Measurements from ENCODE around the gene YAF2. TPM values are rescaled to one million over a fixed set of nuclear protein-coding genes. Genes with fewer than 3 reads are reported as not detected.

Gene YAF2
- total RNA-seq, 1 donor = 19.9 TPM

DNA sequence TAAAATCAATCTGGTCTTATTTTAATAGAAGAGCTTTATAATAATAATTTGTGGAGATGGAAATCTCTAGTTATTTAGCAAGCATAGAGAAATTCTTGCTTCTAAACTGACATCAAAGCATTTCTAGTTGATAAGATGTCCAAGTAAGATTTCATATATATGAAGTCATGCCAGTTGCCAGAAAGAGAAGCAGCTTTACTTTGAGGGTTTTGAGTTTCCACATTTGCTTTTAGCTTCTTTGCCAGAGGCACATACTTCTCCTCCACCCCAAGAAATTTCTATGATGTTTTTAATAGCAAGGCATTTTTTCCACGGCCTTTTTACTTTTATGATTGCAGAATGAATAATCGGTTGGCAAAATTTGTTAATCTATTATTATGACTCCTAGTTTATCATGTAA lies 24.2 kb upstream of the YAF2 start:
- Histone ChIP-seq H3K4me2 (ENCODE audit: insufficient read depth, low read length) (no peak overlapping the region), H3K9me3 (ENCODE audit: low read depth, low read length) (no peaks in the 10 kb centered on the region), H3K79me2 (ENCODE audit: insufficient read depth, low read length) (no peaks in the 10 kb centered on the region), H3K4me3 (ENCODE audit: insufficient read depth, low read length) (no peak overlapping the region), H4K20me1 (ENCODE audit: insufficient read depth, low read length) (no peaks in the 10 kb centered on the region), H3K27ac (ENCODE audit: low read depth, low read length) (no peak overlapping the region), H3K4me1 (ENCODE audit: insufficient read depth, low read length) (no peaks in the 10 kb centered on the region), H3K27me3 (ENCODE audit: insufficient read depth, low read length) (no peaks in the 10 kb centered on the region), H3K36me3 (ENCODE audit: insufficient read depth, low read length) (no peaks in the 10 kb centered on the region), H2AFZ (ENCODE audit: low read length) (no peak overlapping the region)
- no peak for DNase-seq (ENCODE audit: insufficient read length, low spot score, missing footprints)
- TF ChIP-seq, protein P1, sequence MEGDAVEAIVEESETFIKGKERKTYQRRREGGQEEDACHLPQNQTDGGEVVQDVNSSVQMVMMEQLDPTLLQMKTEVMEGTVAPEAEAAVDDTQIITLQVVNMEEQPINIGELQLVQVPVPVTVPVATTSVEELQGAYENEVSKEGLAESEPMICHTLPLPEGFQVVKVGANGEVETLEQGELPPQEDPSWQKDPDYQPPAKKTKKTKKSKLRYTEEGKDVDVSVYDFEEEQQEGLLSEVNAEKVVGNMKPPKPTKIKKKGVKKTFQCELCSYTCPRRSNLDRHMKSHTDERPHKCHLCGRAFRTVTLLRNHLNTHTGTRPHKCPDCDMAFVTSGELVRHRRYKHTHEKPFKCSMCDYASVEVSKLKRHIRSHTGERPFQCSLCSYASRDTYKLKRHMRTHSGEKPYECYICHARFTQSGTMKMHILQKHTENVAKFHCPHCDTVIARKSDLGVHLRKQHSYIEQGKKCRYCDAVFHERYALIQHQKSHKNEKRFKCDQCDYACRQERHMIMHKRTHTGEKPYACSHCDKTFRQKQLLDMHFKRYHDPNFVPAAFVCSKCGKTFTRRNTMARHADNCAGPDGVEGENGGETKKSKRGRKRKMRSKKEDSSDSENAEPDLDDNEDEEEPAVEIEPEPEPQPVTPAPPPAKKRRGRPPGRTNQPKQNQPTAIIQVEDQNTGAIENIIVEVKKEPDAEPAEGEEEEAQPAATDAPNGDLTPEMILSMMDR (IDR thresholded peaks at IDR 0.05; ENCODE audit: extremely low read depth, low read depth, low read length) = no peak

DNA sequence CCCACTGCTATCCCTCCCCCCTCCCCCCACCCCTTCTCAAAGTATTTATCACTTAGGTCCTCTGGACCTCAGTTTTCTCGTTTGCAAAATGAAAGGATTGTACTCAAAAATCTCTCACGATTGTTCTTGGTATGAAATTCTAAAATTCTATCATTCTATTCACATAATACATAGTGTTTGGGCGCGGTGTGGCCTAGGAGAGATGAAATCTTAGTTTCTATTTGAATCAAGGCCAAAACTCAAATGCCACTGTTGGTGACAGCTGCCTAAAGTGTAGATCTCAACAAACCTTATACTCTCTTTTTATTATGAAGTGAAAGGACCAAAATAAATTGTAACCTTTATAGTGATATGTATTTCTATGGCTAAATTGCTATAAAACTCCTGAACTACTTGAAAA lies 23.7 kb upstream of the YAF2 start:
- H3K79me2 ChIP-seq (ENCODE audit: insufficient read depth, low read length) = no peaks in the 10 kb centered on the region
- DNase-seq (ENCODE audit: insufficient read length, low spot score, missing footprints) = no peak
- H3K27me3 ChIP-seq (ENCODE audit: insufficient read depth, low read length) = no peaks in the 10 kb centered on the region
- TF ChIP-seq, protein P1 (IDR thresholded peaks at IDR 0.05; ENCODE audit: extremely low read depth, low read depth, low read length) = no peak
- no peak overlapping the region for H3K4me2 ChIP-seq (ENCODE audit: insufficient read depth, low read length)
- H2AFZ ChIP-seq (ENCODE audit: low read length) = no peak overlapping the region
- H3K4me1 ChIP-seq (ENCODE audit: insufficient read depth, low read length) = no peaks in the 10 kb centered on the region
- no peaks in the 10 kb centered on the region for H4K20me1 ChIP-seq (ENCODE audit: insufficient read depth, low read length)
- H3K27ac ChIP-seq (ENCODE audit: low read depth, low read length) = no peak overlapping the region
- H3K9me3 ChIP-seq (ENCODE audit: low read depth, low read length) = no peaks in the 10 kb centered on the region
- H3K4me3 ChIP-seq (ENCODE audit: insufficient read depth, low read length) = no peak overlapping the region
- no peaks in the 10 kb centered on the region for H3K36me3 ChIP-seq (ENCODE audit: insufficient read depth, low read length)

DNA sequence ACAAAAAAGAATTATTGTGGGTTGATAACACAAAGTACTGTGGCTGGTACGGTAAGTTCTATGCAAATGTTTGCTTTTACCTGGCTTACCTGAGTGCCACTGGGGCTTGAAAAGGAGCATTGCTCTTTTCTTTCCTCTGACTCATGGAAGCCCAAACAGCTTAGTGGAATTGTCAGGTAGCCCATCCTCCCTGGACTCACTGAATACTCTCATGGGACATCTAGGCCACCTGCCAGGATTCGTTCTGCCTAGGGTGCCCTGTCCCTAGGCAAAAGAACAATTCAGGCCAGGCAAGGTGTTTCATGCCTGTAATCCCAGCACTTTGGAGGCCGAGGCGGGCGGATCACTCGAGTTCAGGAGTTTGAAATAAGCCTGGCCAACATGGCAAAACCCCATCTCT lies 22.5 kb upstream of the YAF2 start:
- Histone ChIP-seq H3K4me1 (ENCODE audit: insufficient read depth, low read length) (no peaks in the 10 kb centered on the region), H3K36me3 (ENCODE audit: insufficient read depth, low read length) (no peaks in the 10 kb centered on the region), H3K4me3 (ENCODE audit: insufficient read depth, low read length) (no peak overlapping the region), H3K79me2 (ENCODE audit: insufficient read depth, low read length) (no peaks in the 10 kb centered on the region), H3K4me2 (ENCODE audit: insufficient read depth, low read length) (no peak overlapping the region), H3K9me3 (ENCODE audit: low read depth, low read length) (no peaks in the 10 kb centered on the region), H4K20me1 (ENCODE audit: insufficient read depth, low read length) (no peaks in the 10 kb centered on the region), H3K27ac (ENCODE audit: low read depth, low read length) (no peak overlapping the region), H3K27me3 (ENCODE audit: insufficient read depth, low read length) (no peaks in the 10 kb centered on the region), H2AFZ (ENCODE audit: low read length) (no peak overlapping the region)
- no peak for DNase-seq (ENCODE audit: insufficient read length, low spot score, missing footprints)
- TF ChIP-seq, protein P1 (IDR thresholded peaks at IDR 0.05; ENCODE audit: extremely low read depth, low read depth, low read length) = no peak

DNA sequence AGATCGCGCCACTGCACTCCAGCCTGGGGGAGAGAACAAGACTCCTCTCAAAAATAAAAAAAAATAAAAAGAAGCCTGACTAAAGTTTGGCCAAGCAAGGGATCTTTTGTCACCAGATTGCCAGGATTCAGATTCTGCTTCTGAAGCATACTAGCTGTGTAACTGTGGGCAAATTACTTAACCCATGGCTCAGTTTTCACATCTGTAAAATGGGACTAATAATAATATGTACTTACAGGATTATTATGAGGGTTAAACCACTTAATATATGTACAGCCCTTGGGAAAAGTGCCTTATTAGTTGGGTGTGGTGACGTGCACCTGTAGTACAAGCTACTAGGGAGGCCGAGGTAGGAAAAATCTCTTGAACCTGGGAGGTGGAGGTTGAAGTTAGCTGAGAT lies 21.7 kb upstream of the YAF2 start:
- DNase-seq (ENCODE audit: insufficient read length, low spot score, missing footprints) = no peak
- Histone ChIP-seq H3K36me3 (ENCODE audit: insufficient read depth, low read length) (no peaks in the 10 kb centered on the region), H3K4me3 (ENCODE audit: insufficient read depth, low read length) (no peak overlapping the region), H3K4me1 (ENCODE audit: insufficient read depth, low read length) (no peaks in the 10 kb centered on the region), H3K79me2 (ENCODE audit: insufficient read depth, low read length) (no peaks in the 10 kb centered on the region), H2AFZ (ENCODE audit: low read length) (no peak overlapping the region), H3K9me3 (ENCODE audit: low read depth, low read length) (no peaks in the 10 kb centered on the region), H3K27ac (ENCODE audit: low read depth, low read length) (no peak overlapping the region), H4K20me1 (ENCODE audit: insufficient read depth, low read length) (no peaks in the 10 kb centered on the region), H3K4me2 (ENCODE audit: insufficient read depth, low read length) (no peak overlapping the region), H3K27me3 (ENCODE audit: insufficient read depth, low read length) (no peaks in the 10 kb centered on the region)
- TF ChIP-seq, protein P1 (IDR thresholded peaks at IDR 0.05; ENCODE audit: extremely low read depth, low read depth, low read length) = no peak
